PC-3 (cell line): ENCODE data around the gene PDLIM7. TPM values are rescaled to one million over a fixed set of nuclear protein-coding genes. Genes with fewer than 3 reads are reported as not detected.

Experiments
- ATAC-seq: fragments of 200-7000 bp; cut with Tn5 transposase; 2 replicates; pipeline ENCODE4 v1.9.1; 2020; ENCODE audit warnings: mild to moderate bottlenecking, moderate library complexity
- BruUV-seq: library from RNA; stranded (reverse); fragments of 400-500 nt; replicated peaks from 2 replicates; lab custom pipeline; 2021; lab: Mats Ljungman, UMichigan
- CTCF ChIA-PET: fragments of 300-600 bp; sonication (Branson Sonifier 250); formaldehyde crosslinking; loops from one replicate; lab custom pipeline; 2022; ENCODE audit warnings: antibody characterized with exemption; lab: Charles Lee
- POLR2A ChIA-PET: fragments of 300-600 bp; sonication (Branson Sonifier 250); formaldehyde crosslinking; loops from one replicate; lab custom pipeline; 2022; ENCODE audit warnings: antibody characterized with exemption; ENCODE audit not compliant: unreplicated experiment; lab: Charles Lee
- DNase-seq: peaks from one replicate; pipeline ENCODE4 v3.0.0-alpha.2; 2015
- H2AFZ ChIP-seq: fragments of 300-600 bp; sonication (generic); 2 replicates; pipeline ENCODE4 v1.6.0; 2016; ENCODE audit warnings: antibody characterized with exemption, low read length
- H3F3A ChIP-seq: fragments of 300-600 bp; sonication (generic); one replicate; pipeline ENCODE4 v1.6.0; 2017; ENCODE audit warnings: antibody characterized with exemption, low read length, control low read depth, mild to moderate bottlenecking; ENCODE audit not compliant: unreplicated experiment
- H3K27ac ChIP-seq: fragments of 300-600 bp; sonication (generic); 2 replicates; pipeline ENCODE4 v1.5.1; 2016; ENCODE audit warnings: mild to moderate bottlenecking, low read length
- H3K27me3 ChIP-seq: fragments of 300-600 bp; sonication (generic); 2 replicates; pipeline ENCODE4 v1.6.1; 2016; ENCODE audit warnings: low read length, mixed read lengths
- H3K36me3 ChIP-seq: fragments of 300-600 bp; sonication (generic); 2 replicates; pipeline ENCODE4 v1.6.1; 2016; ENCODE audit warnings: low read depth, mixed run types, low read length, mixed read lengths
- H3K4me1 ChIP-seq: fragments of 300-600 bp; sonication (generic); 2 replicates; pipeline ENCODE4 v1.5.1; 2016; ENCODE audit warnings: low read length; ENCODE audit not compliant: insufficient read depth
- H3K4me2 ChIP-seq: fragments of 300-600 bp; sonication (generic); 2 replicates; pipeline ENCODE4 v1.6.0; 2016; ENCODE audit warnings: low read length
- H3K4me3 ChIP-seq: fragments of 300-600 bp; sonication (generic); 2 replicates; pipeline ENCODE4 v1.5.1; 2016; ENCODE audit warnings: mild to moderate bottlenecking, low read length, mixed read lengths
- H3K79me2 ChIP-seq: fragments of 300-600 bp; sonication (generic); 2 replicates; pipeline ENCODE4 v1.6.1; 2017; ENCODE audit warnings: low read length, mixed read lengths
- H3K9ac ChIP-seq: fragments of 300-600 bp; sonication (generic); 2 replicates; pipeline ENCODE4 v1.6.0; 2016; ENCODE audit warnings: mild to moderate bottlenecking, low read length
- H3K9me2 ChIP-seq: fragments of 300-600 bp; sonication (generic); replicated peaks from 2 replicates; pipeline ENCODE4 v1.6.1; 2016; ENCODE audit warnings: mixed run types, low read length, mixed read lengths
- H3K9me3 ChIP-seq: fragments of 300-600 bp; sonication (generic); 2 replicates; pipeline ENCODE4 v1.6.1; 2016; ENCODE audit warnings: low read length, mixed read lengths
- H4K20me1 ChIP-seq: fragments of 300-600 bp; sonication (generic); 2 replicates; pipeline ENCODE4 v1.6.1; 2016; ENCODE audit warnings: low read length, mixed read lengths
- EZH2 ChIP-seq: fragments of 300-600 bp; sonication (generic); IDR thresholded peaks from one replicate; pipeline ENCODE4 v1.6.1; 2017; ENCODE audit warnings: antibody characterized with exemption, mild to moderate bottlenecking, low read length; ENCODE audit not compliant: unreplicated experiment
- EZH2phosphoT487 ChIP-seq: fragments of 300-600 bp; sonication (generic); IDR thresholded peaks from 2 replicates; pipeline ENCODE4 v1.6.1; 2018; ENCODE audit warnings: mild to moderate bottlenecking, antibody characterized with exemption, low read length, borderline replicate concordance
- intact Hi-C: fragments of 100-400 bp; cut with micrococcal nuclease; formaldehyde crosslinking; loops from 2 replicates; pipeline ENCODE4 v1.9.0; 2023
- total RNA-seq: library from RNA; depleted of rRNA; stranded (reverse); fragments of >200 nt; gene quantifications from 2 replicates; pipeline ENCODE4 v1.2.3, GENCODE V29; 2014
- TF ChIP-seq, protein P1 (sequence below): fragments of 300-600 bp; sonication (generic); conservative IDR thresholded peaks from 2 replicates; pipeline ENCODE4 v1.5.1; 2017; ENCODE audit warnings: antibody characterized with exemption, low read depth, mild to moderate bottlenecking, low read length

Gene PDLIM7
- total RNA-seq, 1 experiment from 2014 or later = 159 TPM

DNA sequence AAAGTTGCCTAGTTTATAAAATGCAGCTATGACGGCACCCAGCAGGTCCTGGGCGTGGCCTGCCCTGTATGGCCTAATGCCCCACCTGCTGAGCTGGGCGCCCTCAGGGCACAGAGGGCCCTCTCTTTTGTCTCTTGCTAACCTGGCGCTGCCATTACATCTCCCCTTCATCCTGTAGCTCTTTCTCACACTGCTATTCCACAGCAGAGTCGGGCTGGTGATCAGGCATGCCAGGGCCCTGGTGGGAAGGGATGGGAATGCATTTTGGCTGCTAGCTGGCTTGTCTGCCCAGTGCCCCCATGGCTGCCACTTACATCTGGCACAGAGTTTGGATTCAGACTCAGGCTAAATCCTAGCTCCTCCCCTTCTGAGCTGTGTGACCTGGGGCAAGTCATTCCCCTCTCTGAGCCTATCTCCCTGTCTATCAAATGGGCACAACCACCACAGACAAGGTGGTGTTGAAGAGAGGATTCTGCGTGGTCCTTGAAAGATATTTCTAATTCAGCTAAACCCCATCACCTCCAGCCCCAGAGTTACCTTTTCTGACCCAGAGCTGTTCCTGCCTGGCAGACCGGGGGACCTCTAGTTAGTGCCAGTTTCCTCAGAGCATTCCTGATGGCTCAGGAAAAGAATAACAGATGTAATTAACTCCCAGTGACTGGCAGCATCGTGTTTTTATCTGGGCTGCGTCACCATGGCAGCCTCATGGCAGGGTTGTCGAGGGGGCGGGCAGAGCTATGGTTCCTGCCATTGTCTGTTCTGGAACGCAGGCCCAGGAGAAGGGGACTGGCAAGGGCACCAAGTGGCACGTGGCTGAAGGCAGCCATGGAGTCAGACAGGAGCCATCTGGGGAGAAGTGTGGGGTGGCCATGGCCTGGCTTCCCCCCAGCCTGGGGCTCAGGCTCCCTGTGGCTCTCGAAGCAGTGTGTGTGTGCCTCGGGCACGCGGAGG lies 44.4 kb downstream of the PDLIM7 start:
- H3K9me2 ChIP-seq = no peaks in the 10 kb centered on the region
- peak overlapping the region; percentile 99; the same call in 1 of the 2 replicates for H3K4me2 ChIP-seq
- peaks cover 15% of the 10 kb centered on the region for H3F3A ChIP-seq
- TF ChIP-seq EZH2phosphoT487 (no peak), EZH2 (no peak)
- TF ChIP-seq, protein P1, sequence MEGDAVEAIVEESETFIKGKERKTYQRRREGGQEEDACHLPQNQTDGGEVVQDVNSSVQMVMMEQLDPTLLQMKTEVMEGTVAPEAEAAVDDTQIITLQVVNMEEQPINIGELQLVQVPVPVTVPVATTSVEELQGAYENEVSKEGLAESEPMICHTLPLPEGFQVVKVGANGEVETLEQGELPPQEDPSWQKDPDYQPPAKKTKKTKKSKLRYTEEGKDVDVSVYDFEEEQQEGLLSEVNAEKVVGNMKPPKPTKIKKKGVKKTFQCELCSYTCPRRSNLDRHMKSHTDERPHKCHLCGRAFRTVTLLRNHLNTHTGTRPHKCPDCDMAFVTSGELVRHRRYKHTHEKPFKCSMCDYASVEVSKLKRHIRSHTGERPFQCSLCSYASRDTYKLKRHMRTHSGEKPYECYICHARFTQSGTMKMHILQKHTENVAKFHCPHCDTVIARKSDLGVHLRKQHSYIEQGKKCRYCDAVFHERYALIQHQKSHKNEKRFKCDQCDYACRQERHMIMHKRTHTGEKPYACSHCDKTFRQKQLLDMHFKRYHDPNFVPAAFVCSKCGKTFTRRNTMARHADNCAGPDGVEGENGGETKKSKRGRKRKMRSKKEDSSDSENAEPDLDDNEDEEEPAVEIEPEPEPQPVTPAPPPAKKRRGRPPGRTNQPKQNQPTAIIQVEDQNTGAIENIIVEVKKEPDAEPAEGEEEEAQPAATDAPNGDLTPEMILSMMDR = no peak; the same call in 1 of the 2 replicates
- ChIA-PET CTCF (interaction anchor here (0.8 to 3.4 kb wide), 4 partner anchors 49 to 64 kb away, joined by 3 to 36 read pairs (median 4); no protein-coding TSS in a partner anchor), POLR2A (interaction anchor here (0.6 kb wide), 1 partner anchor 101 kb away, joined by 5 read pairs; the partner anchor contains the start of gene LMAN2)
- ATAC-seq (no peak), DNase-seq (no peak)
- peaks cover 1% of the 10 kb centered on the region for H3K36me3 ChIP-seq
- H3K9me3 ChIP-seq = no peaks in the 10 kb centered on the region
- H3K4me1 ChIP-seq = peaks cover 28% of the 10 kb centered on the region
- H3K79me2 ChIP-seq = peaks cover 20% of the 10 kb centered on the region
- H3K27ac ChIP-seq = no peak overlapping the region
- no peak overlapping the region for H2AFZ ChIP-seq
- BruUV-seq = no TSS peak
- H3K27me3 ChIP-seq = no peaks in the 10 kb centered on the region
- no peak overlapping the region for H3K4me3 ChIP-seq
- no peak overlapping the region for H3K9ac ChIP-seq
- intact Hi-C loops = no loop called here
- H4K20me1 ChIP-seq = peaks cover 8% of the 10 kb centered on the region; the same call in 1 of the 2 replicates

GRCh38 chr5:177450667-177451424 lies 46.6 kb downstream of the PDLIM7 start:
- Histone ChIP-seq H3K79me2 (peaks cover 26% of the 10 kb centered on the region), H4K20me1 (no peaks in the 10 kb centered on the region), H2AFZ (no peak overlapping the region), H3K4me2 (no peak overlapping the region), H3K27me3 (no peaks in the 10 kb centered on the region), H3K27ac (no peak overlapping the region), H3K4me1 (peaks cover 33% of the 10 kb centered on the region), H3K4me3 (no peak overlapping the region), H3K9me2 (no peaks in the 10 kb centered on the region), H3F3A (peaks cover 7% of the 10 kb centered on the region), H3K9me3 (no peaks in the 10 kb centered on the region), H3K9ac (no peak overlapping the region), H3K36me3 (no peaks in the 10 kb centered on the region)
- POLR2A ChIA-PET = interaction anchor here (1.0 kb wide), 1 partner anchor 25 kb away, joined by 16 read pairs; the partner anchor contains the start of gene GRK6
- intact Hi-C loops = no loop called here
- no TSS peak for BruUV-seq
- ATAC-seq (no peak), DNase-seq (no peak)
- CTCF ChIA-PET = no interaction called here
- TF ChIP-seq, protein P1 = no peak
- TF ChIP-seq EZH2phosphoT487 (no peak), EZH2 (no peak)
